H9 (cell line): ENCODE results near the gene SPCS2. TPM values are rescaled to one million over a fixed set of nuclear protein-coding genes. Genes with fewer than 3 reads are reported as not detected.

Experiments
- DNase-seq: peaks from one replicate; pipeline ENCODE4 v3.0.0-alpha.2; 2017
- H2AFZ ChIP-seq: one replicate; pipeline ENCODE4 v1.6.1; 2013; ENCODE audit warnings: mild to moderate bottlenecking, low read length, control low read depth, moderate library complexity
- H2AK5ac ChIP-seq: 2 replicates; pipeline ENCODE4 v1.6.1; 2013; ENCODE audit warnings: low read length, control low read depth, mixed read lengths; ENCODE audit not compliant: insufficient read length
- H2BK120ac ChIP-seq: one replicate; pipeline ENCODE4 v1.6.1; 2013; ENCODE audit warnings: low read depth, mild to moderate bottlenecking, low read length, control low read depth, inconsistent platforms; ENCODE audit not compliant: poor library complexity, severe bottlenecking
- H2BK12ac ChIP-seq: 2 replicates; pipeline ENCODE4 v1.6.1; 2013; ENCODE audit warnings: low read length, control low read depth, mixed read lengths, low read depth; ENCODE audit not compliant: insufficient read length
- H2BK15ac ChIP-seq: 2 replicates; pipeline ENCODE4 v1.6.1; 2013; ENCODE audit warnings: low read depth, low read length, control low read depth
- H2BK20ac ChIP-seq: one replicate; pipeline ENCODE4 v1.6.1; 2013; ENCODE audit warnings: low read depth, mild to moderate bottlenecking, low read length, control low read depth, inconsistent platforms; ENCODE audit not compliant: poor library complexity, severe bottlenecking
- H2BK5ac ChIP-seq: 2 replicates; pipeline ENCODE4 v1.6.1; 2013; ENCODE audit warnings: low read length, control low read depth, mixed read lengths; ENCODE audit not compliant: insufficient read length
- H3K14ac ChIP-seq: 2 replicates; pipeline ENCODE4 v1.6.1; 2013; ENCODE audit warnings: low read length, control low read depth; ENCODE audit not compliant: insufficient read depth
- H3K18ac ChIP-seq: 2 replicates; pipeline ENCODE4 v1.6.1; 2013; ENCODE audit warnings: low read depth, mild to moderate bottlenecking, mixed read lengths, low read length, control low read depth; ENCODE audit not compliant: insufficient read length
- H3K23ac ChIP-seq: 2 replicates; pipeline ENCODE4 v1.6.1; 2013; ENCODE audit warnings: low read length, control low read depth, mixed read lengths, low read depth; ENCODE audit not compliant: insufficient read length
- H3K23me2 ChIP-seq: 2 replicates; pipeline ENCODE4 v1.6.1; 2013; ENCODE audit warnings: low read depth, mild to moderate bottlenecking, mixed read lengths, low read length, control low read depth; ENCODE audit not compliant: insufficient read length, poor library complexity, severe bottlenecking
- H3K27ac ChIP-seq: 2 replicates; pipeline ENCODE4 v1.5.1; 2013; ENCODE audit warnings: low read length, control low read depth, mixed read lengths, low read depth; ENCODE audit not compliant: insufficient read length
- H3K27me3 ChIP-seq: 2 replicates; pipeline ENCODE4 v1.6.1; 2013; ENCODE audit warnings: low read length, control low read depth, inconsistent platforms; ENCODE audit not compliant: insufficient read depth
- H3K4ac ChIP-seq: 2 replicates; pipeline ENCODE4 v1.6.1; 2013; ENCODE audit warnings: low read depth, mild to moderate bottlenecking, control low read depth, inconsistent platforms, low read length, moderate library complexity
- H3K4me1 ChIP-seq: 2 replicates; pipeline ENCODE4 v1.6.1; 2013; ENCODE audit warnings: low read length, control low read depth, inconsistent platforms; ENCODE audit not compliant: insufficient read depth
- H3K4me2 ChIP-seq: 2 replicates; pipeline ENCODE4 v1.6.1; 2013; ENCODE audit warnings: low read length, control low read depth, mixed read lengths; ENCODE audit not compliant: insufficient read length, insufficient read depth
- H3K56ac ChIP-seq: 2 replicates; pipeline ENCODE4 v1.6.1; 2013; ENCODE audit warnings: low read depth, mild to moderate bottlenecking, mixed read lengths, low read length, control low read depth; ENCODE audit not compliant: insufficient read length
- H3K79me1 ChIP-seq: 2 replicates; pipeline ENCODE4 v1.6.1; 2013; ENCODE audit warnings: low read depth, mild to moderate bottlenecking, moderate library complexity, low read length, control low read depth, inconsistent platforms; ENCODE audit not compliant: insufficient read depth, poor library complexity, severe bottlenecking
- H3K79me2 ChIP-seq: 2 replicates; pipeline ENCODE4 v1.6.1; 2013; ENCODE audit warnings: low read length, control low read depth, inconsistent platforms; ENCODE audit not compliant: insufficient read depth
- H3K9ac ChIP-seq: 2 replicates; pipeline ENCODE4 v1.6.1; 2013; ENCODE audit warnings: low read length, control low read depth, mixed read lengths; ENCODE audit not compliant: insufficient read length; ENCODE audit errors: extremely low read depth
- H3K9me3 ChIP-seq: one replicate; pipeline ENCODE4 v1.6.1; 2013; ENCODE audit warnings: low read depth, low read length, inconsistent platforms; ENCODE audit not compliant: control insufficient read depth
- H3T11ph ChIP-seq: one replicate; pipeline ENCODE4 v1.6.1; 2013; ENCODE audit warnings: mild to moderate bottlenecking, low read length, control low read depth, inconsistent platforms
- H4K20me1 ChIP-seq: one replicate; pipeline ENCODE4 v1.6.1; 2013; ENCODE audit not compliant: control insufficient read depth, insufficient read length, insufficient read depth
- H4K5ac ChIP-seq: 2 replicates; pipeline ENCODE4 v1.6.1; 2013; ENCODE audit warnings: low read depth, mild to moderate bottlenecking, mixed read lengths, low read length, control low read depth; ENCODE audit not compliant: insufficient read length
- H4K8ac ChIP-seq: replicated peaks from 2 replicates; pipeline ENCODE4 v1.6.1; 2013; ENCODE audit warnings: low read length, control low read depth, mixed read lengths, low read depth; ENCODE audit not compliant: insufficient read length
- H4K91ac ChIP-seq: 2 replicates; pipeline ENCODE4 v1.6.1; 2013; ENCODE audit warnings: low read depth, mild to moderate bottlenecking, moderate library complexity, mixed read lengths, low read length, control low read depth; ENCODE audit not compliant: insufficient read length
- H3K27ac Mint-ChIP-seq, 3 experiments: 2 replicates in 2 of 3; 3 replicates in 1 of 3; pipeline ENCODE4 v1.8.0; 2020 to 2021; ENCODE audit warnings: mixed read lengths in 3 of 3, mild to moderate bottlenecking in 1 of 3, moderate library complexity in 1 of 3
- H3K27me3 Mint-ChIP-seq: 2 replicates; pipeline ENCODE4 v1.8.0; 2021; ENCODE audit warnings: low read depth, mild to moderate bottlenecking, moderate library complexity, mixed read lengths
- H3K36me3 Mint-ChIP-seq, 3 experiments: 2 replicates in 2 of 3; 3 replicates in 1 of 3; pipeline ENCODE4 v1.8.0; 2020 to 2021; ENCODE audit warnings: low read depth in 3 of 3, mixed read lengths in 3 of 3; ENCODE audit not compliant: insufficient read depth in 1 of 3
- H3K4me1 Mint-ChIP-seq, 2 experiments: 2 replicates each; pipeline ENCODE4 v1.8.0; 2020; ENCODE audit warnings: mixed read lengths in 2 of 2
- H3K4me3 Mint-ChIP-seq, 2 experiments: 2 replicates in 1 of 2; 3 replicates in 1 of 2; pipeline ENCODE4 v1.8.0; 2020 to 2021; ENCODE audit warnings: mild to moderate bottlenecking in 2 of 2, mixed read lengths in 2 of 2, moderate library complexity in 1 of 2
- H3K9me3 Mint-ChIP-seq, 2 experiments: 2 replicates in 1 of 2; 3 replicates in 1 of 2; pipeline ENCODE4 v1.8.0; 2020; ENCODE audit warnings: mild to moderate bottlenecking in 2 of 2, mixed read lengths in 2 of 2, moderate library complexity in 1 of 2
- CTCF ChIP-seq: fragments of 200-600 bp; sonication (generic); conservative IDR thresholded peaks from 3 replicates; pipeline ENCODE4 v1.8.0; 2021; ENCODE audit warnings: antibody characterized with exemption, mild to moderate bottlenecking
- WGBS: extraction: QIAGEN DNeasy Blood & Tissue Kit; methylation state at CpG from one replicate; pipeline ENCODE4 v1.1.7; 2013; ENCODE audit warnings: missing lambda C conversion rate, low lambda C conversion rate, mixed read lengths; ENCODE audit not compliant: insufficient read length; ENCODE audit errors: extremely low coverage; 5-methylcytosine and 5-hydroxymethylcytosine counted together
- total RNA-seq: library from RNA; stranded (reverse); gene quantifications from 2 replicates; pipeline ENCODE4 v1.2.1, GENCODE V29; 2021

Gene SPCS2
- total RNA-seq, 1 experiment from 2014 or later, result 144 TPM

GRCh38 chr11:74926304-74927030, 22.6 kb upstream of the SPCS2 start:
- Histone ChIP-seq H3K4ac (no peak overlapping the region), H3K79me1 (no peaks in the 10 kb centered on the region), H2AFZ (no peak overlapping the region), H3K4me1 (no peaks in the 10 kb centered on the region), H3K9ac (no peak overlapping the region), H4K91ac (no peak overlapping the region), H3K23me2 (no peaks in the 10 kb centered on the region), H2BK5ac (no peak overlapping the region), H2BK20ac (no peak overlapping the region), H2BK120ac (no peak overlapping the region), H4K8ac (no peak overlapping the region), H2BK12ac (no peak overlapping the region), H3K14ac (no peak overlapping the region), H3K56ac (no peak overlapping the region), H3T11ph (no peak overlapping the region), H3K18ac (no peak overlapping the region), H2AK5ac (no peak overlapping the region), H3K27me3 (no peaks in the 10 kb centered on the region), H3K27ac (no peak overlapping the region), H4K5ac (no peak overlapping the region), H3K4me2 (no peak overlapping the region), H4K20me1 (no peaks in the 10 kb centered on the region), H3K9me3 (no peaks in the 10 kb centered on the region), H2BK15ac (no peak overlapping the region), H3K23ac (no peak overlapping the region), H3K79me2 (no peaks in the 10 kb centered on the region)
- no peak for DNase-seq
- WGBS, result no CpG with 5 or more reads among the region's 8 CpGs
- Mint-ChIP-seq H3K4me1 (no peaks in the 10 kb centered on the region), H3K9me3 (no peaks in the 10 kb centered on the region), H3K27me3 (no peaks in the 10 kb centered on the region; the same call in 1 of the 2 replicates), H3K36me3 (peaks cover 0 to 2% (median 0%) of the 10 kb centered on the region in 3 experiments; a peak in 1 of 7 replicates), H3K27ac (no peak overlapping the region), H3K4me3 (no peak overlapping the region)
- no peak for TF ChIP-seq CTCF
